ENCODE data around the gene MYO18B. TPM values are rescaled to one million over a fixed set of nuclear protein-coding genes. Genes with fewer than 3 reads are reported as not detected.

MYO18B gene
- total RNA-seq, 1 donor from 2014 or later, result 0.07 TPM

DNA sequence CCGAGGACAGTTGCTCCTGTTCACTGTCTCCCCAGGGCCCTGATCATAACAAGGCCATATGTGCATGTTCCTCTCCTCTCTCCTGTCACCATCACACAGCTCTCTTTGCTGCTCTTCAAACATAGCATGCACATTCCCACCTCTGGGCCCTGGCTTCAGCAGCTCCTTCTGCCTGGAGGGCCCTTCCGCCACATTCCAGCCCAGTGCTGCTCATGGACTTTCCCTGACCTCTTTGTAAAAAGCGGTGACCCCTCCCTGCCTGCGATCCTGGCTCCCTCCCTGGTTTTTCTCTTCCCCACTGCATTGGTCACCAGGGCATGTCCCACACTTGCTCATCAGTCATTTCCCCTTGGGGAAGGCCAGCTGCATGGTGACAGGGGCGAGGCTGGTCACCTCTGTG, 98.2 kb downstream of the MYO18B start:
- H3K36me3 Mint-ChIP-seq (ENCODE audit: low read depth, unreplicated experiment), result no peaks in the 10 kb centered on the region
- Histone ChIP-seq H3K4me2 (ENCODE audit: low read length) (no peak overlapping the region), H3K36me3 (ENCODE audit: insufficient read depth, low read length) (no peaks in the 10 kb centered on the region), H3K4me1 (ENCODE audit: insufficient read depth, low read length) (no peaks in the 10 kb centered on the region), H3K27me3 (ENCODE audit: insufficient read depth, low read length) (no peaks in the 10 kb centered on the region), H3K4me3 (ENCODE audit: insufficient read depth, low read depth, low read length) (no peak overlapping the region), H3K27ac (ENCODE audit: low read depth, low read length) (no peak overlapping the region), H3K79me2 (ENCODE audit: insufficient read depth, low read length) (no peaks in the 10 kb centered on the region), H3K9me3 (ENCODE audit: insufficient read depth, low read depth, low read length) (no peaks in the 10 kb centered on the region), H3K9ac (ENCODE audit: low read length) (no peak overlapping the region), H2AFZ (ENCODE audit: low read depth, low read length) (no peak overlapping the region), H4K20me1 (ENCODE audit: insufficient read depth, low read length) (no peaks in the 10 kb centered on the region)
- no peak for DNase-seq (ENCODE audit: low read depth)
- H3K27ac Mint-ChIP-seq (ENCODE audit: unreplicated experiment), result no peak overlapping the region
- no peak overlapping the region for H3K4me3 Mint-ChIP-seq (ENCODE audit: unreplicated experiment)
- no peak for FAIRE-seq
- peaks cover 52% of the 10 kb centered on the region for H3K27me3 Mint-ChIP-seq (ENCODE audit: low read depth, unreplicated experiment)
- H3K9me3 Mint-ChIP-seq (ENCODE audit: unreplicated experiment), result peaks cover 3% of the 10 kb centered on the region
- TF ChIP-seq, protein P1, sequence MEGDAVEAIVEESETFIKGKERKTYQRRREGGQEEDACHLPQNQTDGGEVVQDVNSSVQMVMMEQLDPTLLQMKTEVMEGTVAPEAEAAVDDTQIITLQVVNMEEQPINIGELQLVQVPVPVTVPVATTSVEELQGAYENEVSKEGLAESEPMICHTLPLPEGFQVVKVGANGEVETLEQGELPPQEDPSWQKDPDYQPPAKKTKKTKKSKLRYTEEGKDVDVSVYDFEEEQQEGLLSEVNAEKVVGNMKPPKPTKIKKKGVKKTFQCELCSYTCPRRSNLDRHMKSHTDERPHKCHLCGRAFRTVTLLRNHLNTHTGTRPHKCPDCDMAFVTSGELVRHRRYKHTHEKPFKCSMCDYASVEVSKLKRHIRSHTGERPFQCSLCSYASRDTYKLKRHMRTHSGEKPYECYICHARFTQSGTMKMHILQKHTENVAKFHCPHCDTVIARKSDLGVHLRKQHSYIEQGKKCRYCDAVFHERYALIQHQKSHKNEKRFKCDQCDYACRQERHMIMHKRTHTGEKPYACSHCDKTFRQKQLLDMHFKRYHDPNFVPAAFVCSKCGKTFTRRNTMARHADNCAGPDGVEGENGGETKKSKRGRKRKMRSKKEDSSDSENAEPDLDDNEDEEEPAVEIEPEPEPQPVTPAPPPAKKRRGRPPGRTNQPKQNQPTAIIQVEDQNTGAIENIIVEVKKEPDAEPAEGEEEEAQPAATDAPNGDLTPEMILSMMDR (IDR thresholded peaks at IDR 0.05; ENCODE audit: insufficient read depth, low read depth, low read length), result no peak
- no peak for TF ChIP-seq EZH2 (IDR thresholded peaks at IDR 0.05; ENCODE audit: insufficient read depth, low read length)
- H3K4me1 Mint-ChIP-seq (ENCODE audit: low read depth, unreplicated experiment), result peaks cover 6% of the 10 kb centered on the region

DNA sequence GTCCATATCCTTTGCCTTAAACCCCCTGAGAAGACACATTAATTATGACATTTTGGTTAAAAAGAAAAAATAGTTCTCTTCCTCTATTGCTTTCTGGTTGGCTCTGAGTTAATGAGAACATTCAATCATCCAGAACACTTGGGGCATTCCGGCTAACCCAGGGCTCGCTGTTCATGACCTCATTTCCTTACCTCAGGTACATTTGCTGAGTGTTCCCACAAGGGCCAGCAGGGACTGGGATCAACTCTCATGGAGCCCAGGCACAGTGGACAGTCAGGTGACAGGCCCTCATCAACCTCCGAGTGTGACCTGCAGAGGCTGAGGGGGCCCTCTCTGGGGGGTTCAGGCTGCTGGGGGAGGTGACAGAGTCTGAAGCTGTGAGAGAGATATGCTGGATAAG, 98.9 kb downstream of the MYO18B start:
- no peak overlapping the region for H3K4me2 ChIP-seq (ENCODE audit: low read length)
- no peak for FAIRE-seq

DNA sequence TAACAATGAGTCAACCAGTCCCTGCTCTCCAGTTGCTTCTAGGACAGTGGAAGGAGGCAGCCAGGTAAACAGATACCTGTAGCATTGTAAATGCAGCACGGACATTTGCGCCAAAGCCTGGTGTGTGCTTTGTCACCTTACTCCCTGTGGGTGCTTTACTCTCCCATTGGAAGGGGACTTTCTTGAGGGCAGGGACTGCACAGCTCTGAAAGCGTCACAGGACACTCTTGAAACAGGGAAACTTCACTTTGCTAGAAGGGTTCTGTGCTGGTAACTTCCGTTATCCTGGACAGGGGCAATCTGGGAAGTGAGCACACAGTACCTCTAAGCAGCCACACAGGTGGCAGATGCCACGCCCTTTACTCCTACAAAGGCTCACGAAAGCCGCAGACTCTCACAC, 99.8 kb downstream of the MYO18B start:
- no peak for DNase-seq (ENCODE audit: low read depth)
- no peak overlapping the region for H3K4me3 Mint-ChIP-seq (ENCODE audit: unreplicated experiment)
- H3K27me3 ChIP-seq (ENCODE audit: insufficient read depth, low read length), result no peaks in the 10 kb centered on the region
- no peak for FAIRE-seq
- peaks cover 6% of the 10 kb centered on the region for H3K4me1 Mint-ChIP-seq (ENCODE audit: low read depth, unreplicated experiment)
- H3K9me3 Mint-ChIP-seq (ENCODE audit: unreplicated experiment), result no peaks in the 10 kb centered on the region
- H3K4me3 ChIP-seq (ENCODE audit: insufficient read depth, low read depth, low read length), result no peak overlapping the region
- H3K9ac ChIP-seq (ENCODE audit: low read length), result no peak overlapping the region
- no peaks in the 10 kb centered on the region for H3K79me2 ChIP-seq (ENCODE audit: insufficient read depth, low read length)
- H3K36me3 ChIP-seq (ENCODE audit: insufficient read depth, low read length), result no peaks in the 10 kb centered on the region
- no peaks in the 10 kb centered on the region for H3K36me3 Mint-ChIP-seq (ENCODE audit: low read depth, unreplicated experiment)
- no peak overlapping the region for H2AFZ ChIP-seq (ENCODE audit: low read depth, low read length)
- no peak overlapping the region for H3K27ac ChIP-seq (ENCODE audit: low read depth, low read length)
- H3K27ac Mint-ChIP-seq (ENCODE audit: unreplicated experiment), result no peak overlapping the region
- H3K4me2 ChIP-seq (ENCODE audit: low read length), result no peak overlapping the region
- H3K4me1 ChIP-seq (ENCODE audit: insufficient read depth, low read length), result no peaks in the 10 kb centered on the region
- H4K20me1 ChIP-seq (ENCODE audit: insufficient read depth, low read length), result no peaks in the 10 kb centered on the region
- no peak for TF ChIP-seq EZH2 (IDR thresholded peaks at IDR 0.05; ENCODE audit: insufficient read depth, low read length)
- TF ChIP-seq, protein P1 (IDR thresholded peaks at IDR 0.05; ENCODE audit: insufficient read depth, low read depth, low read length), result no peak
- H3K27me3 Mint-ChIP-seq (ENCODE audit: low read depth, unreplicated experiment), result peaks cover 43% of the 10 kb centered on the region
- no peaks in the 10 kb centered on the region for H3K9me3 ChIP-seq (ENCODE audit: insufficient read depth, low read depth, low read length)

More for the DNA sequence above, 98.9 kb downstream of the MYO18B start:
- Histone ChIP-seq H3K4me1 (ENCODE audit: insufficient read depth, low read length) (no peaks in the 10 kb centered on the region), H3K9me3 (ENCODE audit: insufficient read depth, low read depth, low read length) (no peaks in the 10 kb centered on the region), H4K20me1 (ENCODE audit: insufficient read depth, low read length) (no peaks in the 10 kb centered on the region), H3K36me3 (ENCODE audit: insufficient read depth, low read length) (no peaks in the 10 kb centered on the region), H3K9ac (ENCODE audit: low read length) (no peak overlapping the region), H3K27me3 (ENCODE audit: insufficient read depth, low read length) (no peaks in the 10 kb centered on the region), H3K4me3 (ENCODE audit: insufficient read depth, low read depth, low read length) (no peak overlapping the region), H3K27ac (ENCODE audit: low read depth, low read length) (no peak overlapping the region), H3K79me2 (ENCODE audit: insufficient read depth, low read length) (no peaks in the 10 kb centered on the region), H2AFZ (ENCODE audit: low read depth, low read length) (no peak overlapping the region)
- no peak for DNase-seq (ENCODE audit: low read depth)
- no peak overlapping the region for H3K4me3 Mint-ChIP-seq (ENCODE audit: unreplicated experiment)
- peaks cover 1% of the 10 kb centered on the region for H3K9me3 Mint-ChIP-seq (ENCODE audit: unreplicated experiment)
- H3K4me1 Mint-ChIP-seq (ENCODE audit: low read depth, unreplicated experiment), result peaks cover 6% of the 10 kb centered on the region
- peaks cover 49% of the 10 kb centered on the region for H3K27me3 Mint-ChIP-seq (ENCODE audit: low read depth, unreplicated experiment)
- H3K27ac Mint-ChIP-seq (ENCODE audit: unreplicated experiment), result no peak overlapping the region
- no peaks in the 10 kb centered on the region for H3K36me3 Mint-ChIP-seq (ENCODE audit: low read depth, unreplicated experiment)
- no peak for TF ChIP-seq EZH2 (IDR thresholded peaks at IDR 0.05; ENCODE audit: insufficient read depth, low read length)
- TF ChIP-seq, protein P1 (IDR thresholded peaks at IDR 0.05; ENCODE audit: insufficient read depth, low read depth, low read length), result no peak

Measured in astrocyte (in vitro differentiated cells and primary cell).